Hepatic stellate cell (primary cell): ENCODE results near the gene DAPK2.

ENCODE experiments used
- DNase-seq: peaks from one replicate; pipeline ENCODE4 v3.0.0; 2011; ENCODE audit warnings: low spot score

DAPK2 gene

GRCh38 chr15:63996794-63997357 lies 49.4 kb downstream of the DAPK2 start:
- DNase-seq = no peak

- no peak for DNase-seq
Observed at GRCh38 chr15:63995789-63996188, 50.5 kb downstream of the DAPK2 start.

- DNase-seq = no peak
Observed at GRCh38 chr15:63994073-63994600, 52.1 kb downstream of the DAPK2 start.

- no peak for DNase-seq
Observed at GRCh38 chr15:63992300-63992699, 54.0 kb downstream of the DAPK2 start.

GRCh38 chr15:63991706-63992105 lies 54.6 kb downstream of the DAPK2 start:
- DNase-seq = no peak

GRCh38 chr15:63990454-63990853 lies 55.8 kb downstream of the DAPK2 start:
- no peak for DNase-seq

GRCh38 chr15:63987796-63988378 lies 58.4 kb downstream of the DAPK2 start:
- no peak for DNase-seq

GRCh38 chr15:63986751-63987341 lies 59.4 kb downstream of the DAPK2 start:
- DNase-seq = no peak

- no peak for DNase-seq
Observed at GRCh38 chr15:63986185-63986680, 60.1 kb downstream of the DAPK2 start.

- no peak for DNase-seq
Observed at GRCh38 chr15:63985221-63986184, 60.8 kb downstream of the DAPK2 start.

GRCh38 chr15:63984331-63984730 lies 62.0 kb downstream of the DAPK2 start:
- no peak for DNase-seq

- no peak for DNase-seq
Observed at GRCh38 chr15:63983061-63983711, 63.1 kb downstream of the DAPK2 start.

- DNase-seq = no peak
Observed at GRCh38 chr15:63982381-63982854, 63.9 kb downstream of the DAPK2 start.

GRCh38 chr15:63981596-63982320 lies 64.5 kb downstream of the DAPK2 start:
- no peak for DNase-seq

GRCh38 chr15:63979262-63979793 lies 67.0 kb downstream of the DAPK2 start:
- no peak for DNase-seq

- DNase-seq = no peak
Observed at GRCh38 chr15:63978511-63979261, 67.6 kb downstream of the DAPK2 start.

GRCh38 chr15:63977119-63977518 lies 69.2 kb downstream of the DAPK2 start:
- DNase-seq = no peak

GRCh38 chr15:63974021-63974420 lies 72.3 kb downstream of the DAPK2 start:
- no peak for DNase-seq

- no peak for DNase-seq
Observed at GRCh38 chr15:63973212-63974009, 72.9 kb downstream of the DAPK2 start.
